Measurements from ENCODE around the gene TLCD5.

Gene TLCD5

GRCh38 chr11:120338107-120338933 lies 13.2 kb downstream of the TLCD5 start:
- no peak for DNase-seq

- no peak for DNase-seq
Measured at GRCh38 chr11:120339394-120339890, 14.3 kb downstream of the TLCD5 start.

- DNase-seq = no peak
Measured at GRCh38 chr11:120340529-120340928, 15.4 kb downstream of the TLCD5 start.

- no peak for DNase-seq
Measured at GRCh38 chr11:120342226-120342625, 17.1 kb downstream of the TLCD5 start.

- DNase-seq = no peak
Measured at GRCh38 chr11:120342678-120343077, 17.6 kb downstream of the TLCD5 start.

GRCh38 chr11:120343429-120343828 lies 18.3 kb downstream of the TLCD5 start:
- no peak for DNase-seq

GRCh38 chr11:120344302-120345004 lies 19.4 kb downstream of the TLCD5 start:
- DNase-seq = no peak

- DNase-seq = no peak
Measured at GRCh38 chr11:120346233-120346632, 21.1 kb downstream of the TLCD5 start.

GRCh38 chr11:120350637-120351036 lies 25.5 kb downstream of the TLCD5 start:
- no peak for DNase-seq

GRCh38 chr11:120352405-120352804 lies 27.3 kb downstream of the TLCD5 start:
- no peak for DNase-seq

GRCh38 chr11:120354068-120354467 lies 29.0 kb downstream of the TLCD5 start:
- DNase-seq = no peak

- no peak for DNase-seq
Measured at GRCh38 chr11:120354779-120355178, 29.7 kb downstream of the TLCD5 start.

GRCh38 chr11:120357620-120358019 lies 32.5 kb downstream of the TLCD5 start:
- DNase-seq = no peak

GRCh38 chr11:120358729-120359128 lies 33.6 kb downstream of the TLCD5 start:
- no peak for DNase-seq

GRCh38 chr11:120363436-120363835 lies 38.3 kb downstream of the TLCD5 start:
- no peak for DNase-seq

- DNase-seq = no peak
Measured at GRCh38 chr11:120365512-120365911, 40.4 kb downstream of the TLCD5 start.

- DNase-seq = no peak
Measured at GRCh38 chr11:120372296-120372695, 47.2 kb downstream of the TLCD5 start.

- DNase-seq = no peak
Measured at GRCh38 chr11:120375076-120375475, 50.0 kb downstream of the TLCD5 start.

- no peak for DNase-seq
Measured at GRCh38 chr11:120376547-120377182, 51.6 kb downstream of the TLCD5 start.

- no peak for DNase-seq
Measured at GRCh38 chr11:120378474-120378873, 53.4 kb downstream of the TLCD5 start.

- no peak for DNase-seq
Measured at GRCh38 chr11:120381401-120381800, 56.3 kb downstream of the TLCD5 start.

All from left hindlimb (tissue), 1 donor.